GM21723 (cell line): ENCODE measurements around the gene ZMYM1.
"Not testable (repeated sequence)": the region's sequence is repeated elsewhere in the genome, so short reads cannot be mapped to it uniquely, and the experiment has no call there.

Experiments
- ATAC-seq: cut with Tn5 transposase; IDR thresholded peaks from one replicate; pipeline ENCODE4 v1.9.1; 2021; ENCODE audit warnings: mild to moderate bottlenecking, moderate library complexity; ENCODE audit not compliant: unreplicated experiment

Gene ZMYM1

DNA sequence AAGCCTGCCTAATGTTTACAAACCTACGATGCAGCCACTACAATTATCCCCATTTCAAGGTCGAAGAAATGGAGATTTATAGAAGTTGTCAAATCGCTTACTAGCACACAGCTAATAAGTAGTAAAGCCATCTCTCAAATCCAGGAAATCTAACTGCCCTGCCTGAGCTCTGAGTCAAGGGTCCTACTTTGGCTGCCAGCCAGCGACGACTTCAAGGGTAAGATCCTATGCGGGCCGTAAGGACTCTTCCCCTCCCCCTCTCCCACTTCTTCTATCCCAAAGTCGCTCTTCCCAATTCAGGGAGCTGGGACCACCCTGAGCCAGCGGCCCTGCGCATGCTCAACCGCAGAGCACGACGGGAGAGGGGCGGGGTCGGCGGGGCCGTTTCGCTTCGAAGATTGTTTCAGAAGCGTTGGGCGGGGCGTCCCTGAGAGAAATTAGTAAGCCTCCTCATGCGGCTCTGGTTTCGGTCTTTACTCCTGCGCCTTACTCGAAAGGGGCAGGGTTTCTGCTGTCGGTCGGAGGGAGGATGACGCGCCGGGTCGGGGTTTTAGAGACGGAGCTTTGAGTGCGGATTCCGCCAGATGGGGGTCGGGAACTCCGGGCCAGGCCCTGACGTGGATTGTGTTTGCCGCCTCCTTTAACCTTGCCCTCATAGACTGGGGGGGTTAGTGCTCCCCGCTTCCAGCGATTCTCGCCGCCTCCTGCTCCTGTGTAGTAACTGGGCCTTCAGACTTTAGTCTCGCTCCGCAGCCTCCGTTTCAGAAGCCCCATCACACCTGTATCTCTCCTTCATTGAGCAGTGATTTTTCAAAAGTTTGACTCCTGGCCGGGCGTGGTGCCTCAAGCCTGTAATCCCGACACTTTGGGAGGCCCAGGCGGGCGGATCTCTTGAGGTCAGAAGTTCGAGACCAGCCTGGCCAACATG lies at the start of gene ZMYM1:
Gene ZMYM1 (plus strand): TSS at position 383 of the 928 bp plus-strand sequence. CDS start 14,603 bp downstream, outside the sequence.
- peak; percentile 89 for ATAC-seq

- ATAC-seq = no peak
Measured at GRCh38 chr1:35029761-35030160, 49.4 kb upstream of the ZMYM1 start.

DNA sequence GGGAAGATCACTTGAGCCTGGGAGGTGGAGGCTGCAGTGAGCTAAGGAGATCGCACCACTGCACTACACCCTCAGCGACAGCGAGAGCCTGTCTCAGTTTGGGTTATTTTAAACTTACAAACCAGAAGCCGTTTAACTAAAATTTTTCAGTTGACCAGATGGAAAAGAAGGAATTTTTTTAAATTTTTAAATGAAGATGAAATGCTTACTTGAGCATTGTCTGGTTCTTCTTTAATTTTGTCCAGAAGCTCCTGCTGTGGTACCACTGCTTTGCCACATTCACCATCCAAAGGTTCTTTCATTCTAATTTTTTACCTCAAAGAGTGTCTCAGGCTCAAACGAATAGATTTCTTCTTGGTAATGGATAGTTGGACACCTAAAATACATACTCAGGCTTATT lies 48.8 kb upstream of the ZMYM1 start:
- ATAC-seq = no peak

DNA sequence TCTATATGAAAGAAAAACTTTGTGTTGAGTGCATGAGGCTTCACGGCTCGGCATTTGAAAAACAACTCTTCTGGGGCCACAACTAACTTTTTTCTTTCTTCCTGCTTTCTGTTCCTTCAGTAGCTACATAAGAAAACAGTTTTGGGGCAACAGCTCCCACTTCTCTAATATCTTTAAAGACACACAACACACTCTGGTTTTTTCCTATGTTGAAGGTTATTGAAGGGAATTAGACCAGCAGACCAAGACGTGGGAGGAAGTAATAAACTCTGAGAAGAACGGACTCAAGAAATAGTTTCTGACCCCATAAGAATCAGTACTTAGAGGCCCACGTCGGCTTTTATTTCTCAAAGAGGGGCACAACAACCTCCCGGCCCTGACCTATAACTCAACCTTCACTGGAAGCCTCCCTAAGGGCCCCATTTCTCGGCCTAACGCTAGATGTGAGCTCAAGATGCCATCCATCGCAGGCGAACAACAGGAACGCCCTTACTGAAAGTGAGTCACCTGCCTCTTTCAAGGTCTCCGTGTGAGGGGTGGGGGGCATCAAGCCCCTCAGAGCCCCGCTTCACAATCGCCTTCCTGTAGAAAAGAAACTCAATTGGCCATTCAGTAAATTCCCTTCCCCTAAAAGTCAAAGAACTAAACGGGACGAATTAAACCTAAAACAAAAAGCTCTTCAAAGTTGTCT lies 48.3 kb upstream of the ZMYM1 start:
- ATAC-seq = no peak

DNA sequence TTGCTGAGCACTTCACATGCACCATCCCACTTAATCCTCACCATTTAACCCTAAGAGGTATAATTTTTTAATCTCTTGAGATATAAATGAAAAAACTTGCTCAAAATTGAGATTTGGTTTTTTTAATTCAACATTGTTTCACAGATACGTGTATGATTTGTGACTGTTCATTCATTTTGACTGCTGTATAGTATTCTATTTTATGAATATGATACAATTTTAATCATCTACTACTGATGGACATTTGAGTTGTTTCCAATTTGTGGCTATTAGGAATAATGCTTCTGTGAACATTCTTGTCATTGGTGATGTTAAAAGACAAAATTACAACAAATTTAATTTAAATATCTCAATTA lies 46.8 kb upstream of the ZMYM1 start:
- ATAC-seq = no peak

- no peak for ATAC-seq
Measured at GRCh38 chr1:35033346-35033745, 45.8 kb upstream of the ZMYM1 start.

DNA sequence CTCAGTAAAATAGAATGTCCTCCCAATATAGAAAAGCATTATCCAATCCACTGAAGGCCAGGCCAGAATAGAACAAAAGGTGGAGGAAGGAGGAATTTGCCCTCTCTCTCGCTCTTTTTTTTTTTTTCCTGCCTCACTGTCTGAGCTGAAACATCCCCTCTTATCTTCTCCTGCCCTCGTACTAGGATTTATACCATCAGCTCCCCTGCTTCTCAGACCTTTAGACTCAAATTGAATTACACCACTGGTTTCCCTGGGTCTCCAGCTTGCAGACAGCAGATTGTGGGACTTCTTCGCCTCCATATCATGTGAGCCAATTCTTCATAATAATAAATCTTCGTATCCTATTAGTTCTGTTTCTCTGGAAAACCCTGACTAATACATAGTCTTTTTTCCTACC lies 42.6 kb upstream of the ZMYM1 start:
- no peak for ATAC-seq

DNA sequence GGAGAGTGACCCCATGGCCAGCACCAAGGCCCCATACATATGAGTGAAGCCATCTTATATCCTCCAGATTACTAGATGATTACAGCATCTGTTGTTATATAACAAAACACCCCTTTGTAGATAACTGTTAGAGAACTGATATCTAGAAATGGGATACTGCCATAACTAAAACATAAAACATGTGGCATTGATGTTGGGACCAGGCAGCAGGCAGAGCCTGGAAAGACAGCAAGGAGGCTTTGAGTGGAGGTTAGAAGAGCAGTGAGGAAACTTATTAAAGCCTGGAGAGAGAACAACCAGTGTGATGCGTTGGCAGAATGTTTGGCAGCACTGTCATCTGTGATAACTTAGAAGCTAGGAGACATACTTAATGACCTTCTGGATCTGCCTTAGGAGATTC lies 42.0 kb upstream of the ZMYM1 start:
- ATAC-seq = no peak

DNA sequence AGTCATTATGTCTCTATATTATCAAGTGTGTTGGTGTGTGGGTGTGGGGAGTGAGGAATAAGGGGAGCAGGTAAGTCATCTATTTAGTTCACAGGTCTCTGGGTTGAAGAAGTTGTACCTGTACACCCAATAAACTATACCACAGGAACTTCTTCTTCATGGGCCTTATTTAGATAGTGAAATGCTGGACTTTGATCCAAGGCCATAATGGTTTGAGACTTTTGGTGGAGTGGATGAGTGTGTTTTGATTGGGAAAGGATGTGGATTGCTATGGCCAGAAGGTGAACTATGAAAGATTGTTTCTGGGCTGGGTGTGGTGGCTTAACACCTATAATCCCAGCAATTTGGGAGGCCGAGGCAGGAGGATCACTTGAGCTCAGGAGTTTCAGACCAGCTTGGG lies 40.5 kb upstream of the ZMYM1 start:
- no peak for ATAC-seq

DNA sequence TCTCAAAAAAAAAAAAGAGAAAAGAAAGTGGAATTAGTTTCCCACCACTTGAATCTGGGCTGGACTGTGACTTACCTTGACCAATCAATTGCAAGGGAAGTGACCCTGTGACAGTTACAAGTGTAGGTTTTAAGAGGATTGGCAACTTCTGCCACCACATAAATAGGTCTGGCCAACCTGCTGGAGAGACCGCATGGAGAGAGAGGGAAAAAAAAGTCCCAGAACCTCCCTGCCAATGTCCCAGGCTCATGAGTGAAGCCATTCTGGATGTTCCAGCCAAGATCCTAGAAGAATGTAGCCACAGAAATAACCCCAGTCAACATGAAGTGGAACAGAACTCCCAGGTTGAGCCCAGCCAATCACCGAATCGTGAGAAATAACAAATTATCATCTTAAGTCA lies 35.7 kb upstream of the ZMYM1 start:
- ATAC-seq = no peak

DNA sequence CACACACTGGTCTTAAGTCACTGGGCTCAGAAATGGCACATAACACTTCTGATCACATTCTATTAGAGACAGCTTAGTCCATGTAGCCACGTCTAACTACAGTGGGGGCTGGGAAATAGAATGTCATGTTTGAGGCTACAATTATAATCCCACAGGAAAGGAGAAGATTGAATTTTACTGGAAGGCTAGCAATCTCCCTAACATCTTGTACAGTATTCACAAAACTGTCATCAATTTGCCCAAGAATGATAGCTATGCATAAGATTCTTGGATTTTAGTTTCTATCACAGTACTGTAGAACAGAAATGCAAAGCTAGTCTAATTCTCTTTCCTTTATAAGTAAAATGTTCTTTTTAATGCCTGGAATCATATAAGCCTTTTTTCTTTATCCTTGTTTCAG lies 34.8 kb upstream of the ZMYM1 start:
- no peak for ATAC-seq

DNA sequence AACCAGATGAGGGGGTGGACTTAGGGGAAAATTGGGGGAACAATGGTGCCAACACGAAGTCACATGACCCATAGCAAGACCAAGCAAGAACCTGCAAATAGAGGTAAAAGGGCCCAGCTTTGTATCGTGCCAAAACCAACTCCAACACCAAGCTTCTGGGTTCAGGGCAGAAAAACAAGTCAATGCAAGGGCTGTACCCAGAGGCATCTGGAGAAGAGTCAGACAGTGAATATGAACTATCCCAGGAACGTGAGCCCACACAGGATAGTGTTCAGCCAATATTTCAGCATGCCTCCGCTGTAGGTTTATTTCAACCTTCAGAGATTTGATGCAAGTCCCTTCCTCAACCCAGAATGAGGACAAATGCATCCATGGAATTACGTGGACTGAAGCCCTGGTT lies 32.5 kb upstream of the ZMYM1 start:
- ATAC-seq = no peak

DNA sequence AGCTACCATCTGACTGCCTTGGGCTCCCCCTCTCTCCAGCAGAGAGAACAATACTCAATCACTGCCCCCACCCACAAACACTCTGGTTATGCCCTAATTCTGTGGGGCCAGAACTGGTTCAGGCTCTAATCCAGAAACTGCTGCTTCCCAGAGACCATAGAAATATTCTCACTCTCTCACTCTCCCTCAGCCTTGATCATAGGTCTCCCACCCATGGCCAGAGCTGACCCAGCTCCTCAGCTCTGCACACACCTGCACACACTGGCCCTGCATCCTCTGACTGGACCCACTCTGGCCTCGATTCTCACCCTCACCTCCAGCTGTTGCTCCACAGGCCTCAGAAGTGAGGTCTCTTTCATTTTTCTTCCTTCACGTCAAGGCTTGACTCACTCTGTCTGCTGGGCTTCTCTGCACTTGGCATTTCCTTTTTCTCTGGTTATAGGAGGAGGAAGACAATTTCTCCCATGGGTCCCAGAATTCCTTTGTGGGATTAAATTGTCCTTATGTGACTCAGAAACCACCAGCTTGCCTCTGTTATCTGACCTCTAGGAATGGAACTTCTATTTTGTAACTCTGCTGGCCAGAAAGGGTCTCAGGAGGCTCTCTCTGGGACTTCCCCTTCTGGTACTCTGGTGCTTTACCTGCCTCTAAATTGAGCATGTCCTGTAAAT lies 31.9 kb upstream of the ZMYM1 start:
- no peak for ATAC-seq

DNA sequence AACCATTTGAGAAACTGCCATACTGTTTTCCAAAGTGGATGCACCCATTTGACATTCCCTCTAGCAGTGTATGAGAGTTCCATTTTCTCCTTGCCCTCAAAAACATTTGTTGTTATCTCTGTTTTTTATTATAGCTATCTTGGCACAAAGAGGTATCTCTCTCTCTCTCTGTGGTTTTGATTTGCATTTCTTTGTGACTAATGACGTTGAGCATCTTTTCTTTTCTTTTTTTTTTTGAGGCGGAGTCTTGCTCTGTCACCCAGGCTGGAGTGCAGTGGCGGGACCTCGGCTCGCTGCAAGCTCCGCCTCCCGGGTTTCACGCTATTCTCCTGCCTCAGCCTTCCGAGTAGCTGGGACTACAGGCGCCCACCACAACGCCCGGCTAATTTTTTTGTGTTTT lies 30.1 kb upstream of the ZMYM1 start:
- no peak for ATAC-seq

GRCh38 chr1:35053433-35053832 lies 25.8 kb upstream of the ZMYM1 start:
- ATAC-seq = no peak

DNA sequence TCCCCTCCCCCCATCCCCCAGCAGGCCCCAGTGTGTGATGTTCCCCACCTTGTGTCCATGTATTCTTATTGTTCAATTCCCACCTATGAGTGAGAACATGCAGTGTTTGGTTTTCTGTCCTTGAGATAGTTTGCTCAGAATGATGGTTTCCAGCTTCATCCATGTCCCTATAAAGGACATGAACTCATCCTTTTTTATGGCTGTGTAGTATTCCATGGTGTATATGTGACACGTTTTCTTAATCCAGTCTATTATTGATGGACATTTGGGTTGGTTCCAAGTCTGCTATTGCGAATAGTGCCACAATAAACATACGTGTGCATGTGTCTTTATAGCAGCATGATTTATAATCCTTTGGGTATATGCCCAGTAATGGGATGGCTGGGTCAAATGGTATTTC lies 24.9 kb upstream of the ZMYM1 start:
- not testable (repeated sequence) for ATAC-seq

DNA sequence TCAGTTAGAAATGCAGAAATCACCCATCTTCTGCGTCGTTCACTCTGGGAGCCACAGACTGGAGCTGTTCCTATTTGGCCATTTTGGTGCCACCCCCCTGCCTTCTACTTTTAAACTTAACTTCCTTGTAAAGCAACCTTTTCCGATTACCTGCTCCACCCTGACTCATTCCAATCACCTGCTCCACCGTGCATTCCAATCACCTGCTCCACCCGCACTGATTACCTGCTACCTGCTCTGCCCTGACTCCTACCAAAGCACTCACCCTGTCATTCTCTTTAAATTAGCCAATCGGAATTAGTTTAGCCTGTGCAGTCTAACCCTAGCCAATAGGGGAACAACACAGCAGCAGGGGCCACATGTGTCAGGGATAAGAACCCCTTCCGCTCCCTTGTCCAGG lies 20.9 kb upstream of the ZMYM1 start:
- not testable (repeated sequence) for ATAC-seq

GRCh38 chr1:35058988-35059387 lies 20.2 kb upstream of the ZMYM1 start:
- ATAC-seq = no peak

- no peak for ATAC-seq
Measured at GRCh38 chr1:35062518-35063196, 16.5 kb upstream of the ZMYM1 start.

DNA sequence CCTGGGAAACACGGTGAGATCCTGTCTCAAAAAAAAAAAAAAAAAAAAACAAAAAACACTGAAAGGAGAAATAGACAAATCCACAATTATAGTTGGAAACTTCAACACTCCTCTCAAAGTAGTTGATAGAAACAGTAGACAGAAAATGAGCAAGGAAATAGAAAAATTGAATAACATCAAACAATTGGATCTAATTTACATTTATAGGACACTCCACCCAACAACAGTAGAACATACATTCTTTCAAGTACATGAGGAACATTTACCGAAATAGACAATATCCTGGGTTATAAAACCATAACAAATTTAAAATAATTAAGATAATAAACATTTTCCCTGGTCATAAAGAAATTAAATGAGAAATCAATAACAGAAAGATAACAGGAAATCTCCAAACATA lies 14.9 kb upstream of the ZMYM1 start:
- no peak for ATAC-seq

GRCh38 chr1:35069746-35070145 lies 9.4 kb upstream of the ZMYM1 start:
- no peak for ATAC-seq
